GM19468 (cell line): ENCODE data around the gene CHDH.
A peak's percentile ranks its signal among the peaks of the same experiment; 100 is the strongest.

Source experiments
- ATAC-seq: cut with Tn5 transposase; IDR thresholded peaks from one replicate; pipeline ENCODE4 v1.9.1; 2021; ENCODE audit warnings: mild to moderate bottlenecking, moderate library complexity, moderate number of reproducible peaks; ENCODE audit not compliant: unreplicated experiment; ENCODE audit errors: extremely low read depth

The CHDH gene

DNA sequence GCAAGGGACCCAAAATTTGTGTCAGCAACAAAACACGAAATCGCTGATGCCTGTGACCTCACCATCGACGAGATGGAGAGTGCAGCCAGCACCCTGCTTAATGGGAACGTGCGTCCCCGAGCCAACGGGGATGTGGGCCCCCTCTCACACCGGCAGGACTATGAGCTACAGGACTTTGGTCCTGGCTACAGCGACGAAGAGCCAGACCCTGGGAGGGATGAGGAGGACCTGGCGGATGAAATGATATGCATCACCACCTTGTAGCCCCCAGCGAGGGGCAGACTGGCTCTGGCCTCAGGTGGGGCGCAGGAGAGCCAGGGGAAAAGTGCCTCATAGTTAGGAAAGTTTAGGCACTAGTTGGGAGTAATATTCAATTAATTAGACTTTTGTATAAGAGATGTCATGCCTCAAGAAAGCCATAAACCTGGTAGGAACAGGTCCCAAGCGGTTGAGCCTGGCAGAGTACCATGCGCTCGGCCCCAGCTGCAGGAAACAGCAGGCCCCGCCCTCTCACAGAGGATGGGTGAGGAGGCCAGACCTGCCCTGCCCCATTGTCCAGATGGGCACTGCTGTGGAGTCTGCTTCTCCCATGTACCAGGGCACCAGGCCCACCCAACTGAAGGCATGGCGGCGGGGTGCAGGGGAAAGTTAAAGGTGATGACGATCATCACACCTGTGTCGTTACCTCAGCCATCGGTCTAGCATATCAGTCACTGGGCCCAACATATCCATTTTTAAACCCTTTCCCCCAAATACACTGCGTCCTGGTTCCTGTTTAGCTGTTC lies 34.9 kb downstream of the CHDH start:
- ATAC-seq, result no peak

GRCh38 chr3:53809764-53810400 lies 36.3 kb downstream of the CHDH start:
- no peak for ATAC-seq

GRCh38 chr3:53809267-53809666 lies 37.0 kb downstream of the CHDH start:
- no peak for ATAC-seq

- ATAC-seq, result no peak
These were observed 37.7 kb downstream of the CHDH start for GRCh38 chr3:53808496-53808895.

DNA sequence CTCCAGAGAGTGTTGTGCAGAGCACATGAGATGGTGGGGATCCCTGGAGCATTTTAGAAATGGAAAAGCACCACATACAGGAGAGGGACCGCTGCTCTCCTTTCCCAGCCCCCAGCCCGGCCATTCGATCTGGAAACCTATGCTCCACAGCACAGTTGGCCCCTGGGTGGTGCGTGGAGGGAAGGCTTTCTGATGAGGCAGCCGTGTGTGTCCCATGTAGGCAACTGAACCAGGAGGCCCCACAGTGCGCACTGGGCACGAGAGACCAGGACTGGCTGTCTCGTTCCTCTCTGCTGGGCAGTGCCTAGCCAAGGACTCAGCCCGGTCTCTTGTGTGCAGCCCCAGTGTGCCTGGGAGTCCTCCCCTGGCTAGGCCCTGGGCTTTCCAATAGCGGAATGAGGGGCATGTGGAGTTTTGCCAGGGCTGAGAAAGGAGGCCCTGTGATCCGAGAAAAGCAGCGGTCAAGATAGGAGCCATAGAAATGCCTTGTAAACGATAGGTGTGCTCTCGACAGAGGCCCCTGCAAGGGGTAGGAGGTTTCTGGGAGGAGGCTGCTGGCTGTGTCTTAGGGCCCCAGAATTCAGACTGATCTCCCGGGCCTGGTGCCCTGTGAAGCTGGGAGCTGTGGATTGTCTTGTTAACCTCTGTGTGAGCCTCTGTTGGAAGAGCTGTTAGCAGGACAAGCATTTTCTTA lies 39.0 kb downstream of the CHDH start:
- no peak for ATAC-seq

GRCh38 chr3:53806182-53807116 lies 39.8 kb downstream of the CHDH start:
- no peak for ATAC-seq

DNA sequence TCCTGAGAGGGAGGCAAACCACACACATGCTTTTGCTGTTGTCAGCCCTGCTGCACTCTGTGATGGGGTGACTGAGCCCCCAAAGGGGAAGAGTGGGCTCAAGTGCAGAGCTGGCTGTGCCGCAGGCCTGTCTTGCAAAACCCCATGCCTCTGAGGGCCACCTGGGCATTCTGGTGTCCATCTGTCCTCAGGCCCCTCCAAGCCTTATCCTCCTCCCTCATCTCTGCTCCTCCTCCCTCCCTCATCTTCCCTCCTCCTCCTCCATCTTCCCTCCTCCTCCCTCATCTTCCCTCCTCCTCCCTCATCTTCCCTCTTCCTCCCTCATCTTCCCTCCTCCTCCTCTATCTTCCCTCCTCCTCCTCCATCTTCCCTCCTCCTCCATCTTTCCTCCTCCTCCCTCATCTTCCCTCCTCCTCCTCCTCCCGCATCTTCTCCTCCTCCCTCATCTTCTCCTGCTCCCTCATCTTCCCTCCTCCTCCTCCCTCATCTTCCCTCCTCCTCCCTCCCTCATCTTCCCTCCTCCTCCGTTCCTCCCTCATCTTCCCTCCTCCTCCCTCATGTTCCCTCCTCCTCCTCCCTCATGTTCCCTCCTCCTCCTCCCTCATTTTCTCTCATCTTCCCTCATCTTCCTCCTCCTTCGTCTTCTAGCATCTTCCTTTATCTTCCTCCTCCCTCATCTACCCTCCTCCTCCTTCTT lies 40.6 kb downstream of the CHDH start:
- no peak for ATAC-seq

DNA sequence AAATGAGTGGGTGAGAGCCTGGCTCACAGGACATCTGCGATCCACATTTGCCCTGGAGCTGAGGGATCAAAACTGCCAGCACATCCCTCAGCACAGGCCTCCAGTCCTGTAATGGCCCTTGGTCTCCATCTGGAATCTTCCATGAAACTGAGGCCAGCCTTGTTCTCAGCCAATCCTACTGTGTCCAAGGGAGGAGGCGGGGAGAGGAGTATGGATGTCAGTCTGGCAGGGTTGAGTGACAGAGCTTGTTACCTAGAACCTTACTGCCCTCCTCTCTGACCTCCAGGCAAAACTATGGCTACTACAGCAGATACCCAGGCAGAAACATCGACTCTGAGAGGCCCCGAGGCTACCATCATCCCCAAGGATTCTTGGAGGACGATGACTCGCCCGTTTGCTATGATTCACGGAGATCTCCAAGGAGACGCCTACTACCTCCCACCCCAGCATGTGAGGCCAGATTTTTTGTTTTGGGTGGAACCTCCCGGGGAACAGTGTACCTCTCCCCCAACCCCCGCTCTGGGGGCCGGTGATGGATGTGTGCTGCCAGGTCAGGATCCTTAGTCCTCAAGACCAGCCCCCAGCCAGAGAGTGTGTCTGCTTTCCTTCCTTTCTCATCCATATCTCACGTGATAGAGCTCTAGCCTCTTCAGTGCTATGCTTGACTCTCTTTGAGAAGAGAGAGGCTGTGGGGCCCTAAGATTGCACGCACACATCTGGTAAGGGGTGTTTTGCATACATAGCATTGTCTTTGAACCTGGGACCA lies 41.3 kb downstream of the CHDH start:
- peak; percentile 63 for ATAC-seq

GRCh38 chr3:53803816-53804695 lies 42.2 kb downstream of the CHDH start:
- no peak for ATAC-seq

DNA sequence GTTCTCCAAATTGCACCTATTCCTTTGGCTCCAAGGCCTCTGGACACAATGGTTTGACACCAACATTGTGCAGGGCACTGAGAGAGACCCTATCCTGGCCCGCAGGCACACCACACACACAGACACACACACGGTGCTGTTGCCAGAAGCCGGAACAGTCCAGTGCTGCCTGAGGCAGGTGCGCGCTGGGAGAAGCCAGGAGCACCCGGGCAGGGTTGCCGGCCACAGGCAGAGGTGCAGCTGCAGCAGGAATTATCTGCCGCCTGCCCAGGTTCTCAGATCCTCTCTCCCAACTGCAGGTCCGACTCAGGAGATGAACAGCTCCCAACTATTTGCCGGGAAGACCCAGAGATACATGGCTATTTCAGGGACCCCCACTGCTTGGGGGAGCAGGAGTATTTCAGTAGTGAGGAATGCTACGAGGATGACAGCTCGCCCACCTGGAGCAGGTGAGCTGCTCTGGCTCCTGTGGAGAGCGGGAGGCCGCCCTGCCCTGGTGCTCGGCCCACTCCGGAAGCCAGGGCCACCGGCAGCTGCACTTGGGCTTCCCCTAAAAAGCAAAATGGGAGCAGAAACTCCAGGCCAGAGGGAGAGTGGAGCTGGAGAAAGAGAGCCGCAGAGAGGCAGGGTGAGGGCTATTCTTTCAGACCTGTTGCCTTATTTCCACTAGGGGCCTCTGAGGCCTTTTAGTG lies 42.9 kb downstream of the CHDH start:
- no peak for ATAC-seq

DNA sequence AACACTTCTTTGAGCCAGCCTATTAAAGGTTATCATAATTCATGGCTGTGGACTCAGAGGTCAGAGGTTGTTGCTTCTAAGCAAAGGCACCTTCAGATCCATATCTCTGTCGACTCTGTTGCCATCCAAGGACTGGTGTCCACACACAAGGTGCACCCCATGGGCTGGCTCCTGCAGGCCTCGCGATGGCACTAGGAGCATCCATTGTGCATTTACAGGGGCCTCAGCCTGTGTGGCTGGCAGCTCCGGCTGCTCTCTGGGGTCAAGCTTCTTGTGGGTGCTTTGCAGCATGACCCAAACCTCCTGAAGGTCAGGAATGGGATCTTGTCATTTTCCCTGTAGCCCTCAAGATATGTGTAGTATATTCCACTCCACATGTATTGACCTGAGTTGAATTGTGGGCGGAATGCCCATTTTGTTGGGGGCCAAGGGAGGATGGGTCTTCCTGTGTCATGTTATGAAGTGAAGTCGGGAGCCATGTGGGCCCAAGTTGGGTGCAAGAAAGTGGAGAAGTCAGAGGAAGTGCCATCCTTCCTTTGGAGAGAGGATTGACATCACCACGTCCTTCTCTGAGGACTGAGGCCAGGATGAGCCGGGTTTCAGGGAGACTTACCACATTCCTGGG lies 43.9 kb downstream of the CHDH start:
- ATAC-seq, result no peak

GRCh38 chr3:53801319-53801718 lies 44.9 kb downstream of the CHDH start:
- no peak for ATAC-seq

- no peak for ATAC-seq
These were observed 45.9 kb downstream of the CHDH start for GRCh38 chr3:53800041-53800906.

- no peak for ATAC-seq
These were observed 46.8 kb downstream of the CHDH start for GRCh38 chr3:53799338-53799865.

GRCh38 chr3:53798144-53798543 lies 48.1 kb downstream of the CHDH start:
- ATAC-seq, result no peak
